Activated naive CD4-positive, alpha-beta T cell treated with anti-CD3 and anti-CD28 coated beads, Interleukin-2, amount 50 U/mL, for 24 hours (primary cell): ENCODE results near the gene NOVA1.

Experiments
- H3K27ac Mint-ChIP-seq: one replicate; pipeline ENCODE4 v1.8.0; 2021; ENCODE audit warnings: mild to moderate bottlenecking, mixed read lengths
- H3K27me3 Mint-ChIP-seq: one replicate; pipeline ENCODE4 v1.8.0; 2021; ENCODE audit warnings: mixed read lengths
- H3K36me3 Mint-ChIP-seq: one replicate; pipeline ENCODE4 v1.8.0; 2021; ENCODE audit warnings: mixed read lengths
- H3K4me1 Mint-ChIP-seq: one replicate; pipeline ENCODE4 v1.8.0; 2021; ENCODE audit warnings: mixed read lengths
- H3K4me3 Mint-ChIP-seq: one replicate; pipeline ENCODE4 v1.8.0; 2021; ENCODE audit warnings: mild to moderate bottlenecking, mixed read lengths
- H3K9me3 Mint-ChIP-seq: one replicate; pipeline ENCODE4 v1.8.0; 2021; ENCODE audit warnings: mixed read lengths

Gene NOVA1

DNA sequence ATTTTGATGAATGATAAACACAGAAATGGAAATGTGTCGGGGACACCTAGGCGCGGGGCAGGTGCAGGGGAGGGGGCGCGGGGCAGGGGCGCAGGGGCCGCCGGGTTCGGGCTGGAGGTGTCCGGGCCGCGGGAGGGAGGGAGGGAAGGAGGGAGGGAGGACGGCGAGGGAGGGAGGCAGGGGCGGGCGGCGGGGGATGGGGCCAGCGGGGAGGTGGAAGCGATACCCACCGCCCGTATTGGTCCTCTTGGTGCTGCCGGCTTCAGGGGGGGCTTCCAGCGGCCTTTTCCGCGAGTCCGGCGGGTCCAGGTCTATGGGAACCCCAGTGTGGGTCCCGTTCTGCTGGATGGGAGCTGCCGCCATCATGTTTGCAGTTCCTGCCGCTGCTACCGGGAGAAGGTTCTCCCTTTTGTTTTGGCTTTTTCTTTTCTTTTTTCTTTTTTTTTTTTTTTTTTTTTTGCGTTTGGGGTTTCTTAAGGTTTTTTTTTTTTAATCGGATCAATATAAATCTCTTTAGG is 703 bp downstream of the NOVA1 start:
- Mint-ChIP-seq H3K9me3 (no peaks in the 10 kb centered on the region), H3K27me3 (peaks cover 34% of the 10 kb centered on the region), H3K27ac (no peak overlapping the region), H3K4me3 (no peak overlapping the region), H3K36me3 (no peaks in the 10 kb centered on the region), H3K4me1 (no peaks in the 10 kb centered on the region)

DNA sequence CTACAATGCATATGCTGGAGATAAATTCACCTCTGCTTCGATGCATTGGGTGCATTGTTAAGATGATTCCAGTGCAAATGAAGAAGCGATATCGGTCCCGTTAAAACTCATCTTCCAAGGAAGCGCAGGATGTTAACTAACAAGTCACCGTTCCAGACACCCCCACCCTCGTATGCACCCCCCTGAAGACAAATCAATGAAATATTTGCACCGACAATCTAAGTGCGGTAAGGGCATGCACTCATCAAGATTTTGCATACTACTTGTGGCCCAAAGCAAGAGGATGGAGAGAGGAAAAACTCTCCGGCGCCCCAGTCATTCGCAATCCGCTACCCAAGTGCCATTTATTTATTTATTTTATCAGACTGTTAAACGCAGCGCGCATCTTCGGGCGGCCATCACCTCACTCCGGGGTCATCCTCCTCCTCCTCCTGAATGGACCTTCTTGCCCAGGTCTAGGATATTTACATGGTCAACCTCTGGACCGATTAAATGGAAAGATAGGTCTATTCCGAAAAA is 1.2 kb downstream of the NOVA1 start:
- no peak overlapping the region for H3K4me3 Mint-ChIP-seq
- H3K27ac Mint-ChIP-seq, result no peak overlapping the region
- H3K27me3 Mint-ChIP-seq, result peaks cover 34% of the 10 kb centered on the region
- no peaks in the 10 kb centered on the region for H3K36me3 Mint-ChIP-seq
- no peaks in the 10 kb centered on the region for H3K4me1 Mint-ChIP-seq
- no peaks in the 10 kb centered on the region for H3K9me3 Mint-ChIP-seq

DNA sequence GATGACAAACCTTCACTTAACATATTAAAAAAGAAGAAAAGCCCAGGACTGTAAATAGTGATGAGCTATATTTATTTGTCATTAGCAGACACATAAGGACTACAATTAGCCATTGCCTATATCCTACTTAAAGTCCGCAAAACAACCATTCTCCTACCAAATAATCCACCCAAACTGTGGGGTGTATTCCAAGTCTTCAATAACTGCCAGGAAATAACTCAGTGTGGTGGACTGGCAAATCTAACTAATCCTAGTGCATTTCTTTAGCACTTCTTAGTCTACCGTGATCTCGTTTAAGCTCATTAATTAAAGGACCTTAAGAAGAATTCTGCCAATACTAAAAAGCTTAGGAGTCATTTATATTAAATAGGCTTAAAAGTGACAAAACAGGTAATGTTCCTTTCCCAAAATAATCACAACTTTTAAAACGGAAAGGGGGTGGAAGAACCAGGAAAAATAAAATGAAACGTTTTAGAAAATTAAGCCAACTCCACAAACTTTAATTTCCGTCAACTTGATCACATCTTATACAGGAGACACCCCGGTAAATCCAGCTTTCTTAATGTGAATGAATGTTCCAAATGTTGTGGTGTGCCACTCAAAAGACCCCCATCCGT is 1.8 kb downstream of the NOVA1 start:
- Mint-ChIP-seq H3K4me3 (no peak overlapping the region), H3K36me3 (no peaks in the 10 kb centered on the region), H3K9me3 (no peaks in the 10 kb centered on the region), H3K27ac (no peak overlapping the region), H3K4me1 (no peaks in the 10 kb centered on the region), H3K27me3 (peaks cover 34% of the 10 kb centered on the region)

DNA sequence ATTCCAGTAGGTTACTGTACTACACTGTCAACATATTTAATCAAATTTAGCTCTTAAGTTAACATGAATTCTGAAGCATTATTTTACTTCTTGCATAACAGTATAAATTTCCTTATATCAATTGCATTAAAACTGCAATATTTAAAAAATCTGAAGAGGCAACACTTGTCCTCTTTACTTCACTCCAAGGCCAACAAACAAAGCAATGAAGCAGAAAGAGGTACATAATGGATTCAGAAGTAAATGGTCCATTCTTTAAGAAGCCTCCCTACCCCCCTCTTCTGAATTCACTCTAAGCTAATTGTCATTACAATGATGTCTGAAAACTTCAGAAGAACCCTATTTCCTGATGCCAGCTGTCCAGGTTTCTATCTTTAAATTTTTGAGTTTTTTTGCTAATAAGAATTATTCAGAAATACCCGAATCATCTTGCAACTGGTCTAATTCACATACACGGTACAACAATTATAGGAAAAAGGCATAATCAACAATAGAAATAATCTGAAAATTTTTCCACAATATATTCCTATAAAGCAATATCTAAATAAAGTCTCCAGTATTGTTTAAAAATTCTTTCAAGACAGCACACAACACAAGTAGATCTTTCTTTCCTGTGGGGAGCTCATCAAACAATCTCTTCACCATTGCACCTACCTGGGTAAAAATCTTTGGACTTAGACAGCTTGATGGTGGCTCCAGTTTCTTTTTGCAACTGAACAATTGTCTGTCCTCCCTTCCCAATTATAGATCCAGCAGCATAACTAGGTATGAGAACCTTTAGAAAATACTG is 2.9 kb downstream of the NOVA1 start:
- no peaks in the 10 kb centered on the region for H3K9me3 Mint-ChIP-seq

DNA sequence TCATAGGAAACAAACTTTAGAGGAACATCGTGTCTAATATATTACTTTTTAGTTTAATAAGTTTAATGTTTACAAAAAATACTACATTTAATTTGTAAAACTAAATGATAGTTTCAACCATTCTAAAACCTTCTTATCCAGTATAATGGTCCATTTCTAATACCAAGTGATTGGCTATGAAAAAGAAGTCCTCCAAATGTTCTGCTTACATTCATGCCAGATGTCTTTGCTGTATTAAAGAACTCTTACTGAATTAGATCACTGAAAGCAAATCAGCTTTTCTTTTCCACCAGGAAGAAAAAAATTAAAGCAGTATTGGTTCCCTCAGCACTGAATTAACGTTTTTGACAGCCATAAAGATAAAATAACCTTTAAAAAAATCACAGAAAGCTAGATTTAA is 3.7 kb downstream of the NOVA1 start:
- H3K4me1 Mint-ChIP-seq, result no peaks in the 10 kb centered on the region
- no peak overlapping the region for H3K4me3 Mint-ChIP-seq
- no peaks in the 10 kb centered on the region for H3K9me3 Mint-ChIP-seq
- H3K27ac Mint-ChIP-seq, result no peak overlapping the region
- H3K36me3 Mint-ChIP-seq, result no peaks in the 10 kb centered on the region
- H3K27me3 Mint-ChIP-seq, result peaks cover 23% of the 10 kb centered on the region

More for the DNA sequence above, 2.9 kb downstream of the NOVA1 start:
- Mint-ChIP-seq H3K4me3 (no peak overlapping the region), H3K36me3 (no peaks in the 10 kb centered on the region), H3K4me1 (no peaks in the 10 kb centered on the region), H3K27me3 (peaks cover 30% of the 10 kb centered on the region), H3K27ac (no peak overlapping the region)

DNA sequence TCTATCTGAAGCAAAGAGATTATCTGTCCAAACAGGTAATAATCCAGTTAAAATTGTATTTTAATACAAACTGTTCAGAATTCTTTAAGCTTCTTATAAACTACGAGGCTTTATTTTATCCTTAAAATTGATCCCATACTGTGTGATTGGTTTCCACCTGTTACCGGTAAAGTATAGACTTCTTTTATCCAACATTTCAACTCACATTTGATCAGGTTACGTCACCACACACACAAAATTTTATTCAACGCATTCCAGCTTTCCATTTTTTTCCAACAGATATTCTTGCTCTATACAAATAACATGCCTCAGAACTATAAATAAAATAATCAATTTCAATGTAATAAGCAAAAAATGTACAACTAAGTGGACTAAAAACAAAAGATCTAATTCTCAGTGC is 4.5 kb downstream of the NOVA1 start:
- H3K36me3 Mint-ChIP-seq, result no peaks in the 10 kb centered on the region
- no peaks in the 10 kb centered on the region for H3K4me1 Mint-ChIP-seq

DNA sequence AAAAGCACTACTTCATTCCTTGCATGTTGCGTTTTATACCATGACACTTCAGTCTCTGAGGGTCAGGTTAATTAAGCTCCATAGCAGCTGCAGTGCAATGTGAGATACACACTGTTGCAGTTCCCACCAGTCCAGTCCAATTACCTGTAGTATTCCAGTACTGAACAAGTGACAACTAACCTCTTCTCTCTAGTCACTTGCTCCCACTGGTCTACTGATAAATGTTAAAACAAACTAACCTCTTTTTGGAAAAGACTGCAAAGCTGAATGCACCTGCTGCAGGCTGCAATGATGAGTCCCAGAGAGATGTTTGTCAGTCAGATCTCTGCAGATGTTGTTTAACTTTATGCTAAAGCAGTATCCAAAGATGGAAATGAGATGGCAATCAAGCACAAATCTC is 7.9 kb downstream of the NOVA1 start:
- Mint-ChIP-seq H3K27me3 (no peaks in the 10 kb centered on the region), H3K9me3 (no peaks in the 10 kb centered on the region), H3K27ac (no peak overlapping the region), H3K4me3 (no peak overlapping the region), H3K4me1 (no peaks in the 10 kb centered on the region), H3K36me3 (no peaks in the 10 kb centered on the region)

More for the DNA sequence above, 4.5 kb downstream of the NOVA1 start:
- Mint-ChIP-seq H3K9me3 (no peaks in the 10 kb centered on the region), H3K27me3 (peaks cover 15% of the 10 kb centered on the region), H3K27ac (no peak overlapping the region), H3K4me3 (no peak overlapping the region)

DNA sequence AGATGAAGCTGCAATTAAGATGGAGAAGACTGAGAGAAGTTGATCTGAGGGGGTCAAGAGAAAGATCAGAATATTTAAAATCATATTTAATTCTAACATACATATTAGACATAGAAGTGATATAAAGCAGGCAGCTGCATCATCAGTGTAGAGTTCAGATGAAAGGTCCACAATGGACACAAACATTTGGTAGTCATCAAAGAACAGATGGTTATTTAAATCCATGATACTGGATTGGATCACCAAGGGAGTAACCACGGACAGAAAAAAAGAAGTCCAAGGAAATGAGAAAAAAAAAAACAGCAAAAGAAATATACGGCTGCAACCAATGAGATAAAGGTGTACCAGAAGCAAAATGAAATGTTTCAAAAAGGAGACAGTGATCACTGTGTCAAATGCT is 20.1 kb downstream of the NOVA1 start:
- H3K27me3 Mint-ChIP-seq, result no peaks in the 10 kb centered on the region
- H3K27ac Mint-ChIP-seq, result no peak overlapping the region
- H3K9me3 Mint-ChIP-seq, result peaks cover 7% of the 10 kb centered on the region
- no peak overlapping the region for H3K4me3 Mint-ChIP-seq
- H3K36me3 Mint-ChIP-seq, result no peaks in the 10 kb centered on the region
- no peaks in the 10 kb centered on the region for H3K4me1 Mint-ChIP-seq

DNA sequence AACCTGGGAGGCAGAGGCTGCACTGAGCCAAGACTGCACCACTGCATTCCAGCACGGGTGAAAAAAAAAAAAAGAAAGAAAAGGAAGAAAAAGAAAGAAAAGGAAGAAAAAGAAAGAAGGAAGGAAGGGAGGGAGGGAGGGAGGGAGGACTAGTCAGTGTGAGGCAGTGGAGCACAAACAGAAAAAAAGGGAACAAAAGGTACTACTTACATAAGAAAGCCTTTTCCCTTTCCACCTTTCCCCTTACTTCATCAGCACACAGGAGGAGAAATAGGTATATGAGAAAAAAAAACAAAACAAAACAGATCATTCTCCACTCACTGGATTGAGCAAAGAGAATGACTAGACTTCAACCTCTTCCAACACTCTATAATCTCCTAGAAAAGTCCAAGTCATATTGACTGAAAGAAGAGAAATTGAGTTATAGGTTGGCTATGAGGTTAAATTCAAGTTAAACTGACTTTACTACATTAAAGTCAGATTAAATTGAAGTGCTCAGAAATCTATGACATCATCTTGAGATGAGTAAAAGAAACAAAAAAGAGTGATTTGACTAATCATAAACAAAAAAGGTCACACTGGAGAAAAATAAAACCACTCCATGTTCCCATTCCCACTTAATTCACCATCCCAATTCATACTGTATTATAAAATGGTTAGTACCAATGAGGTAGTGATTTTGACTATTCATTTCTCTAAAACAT is 43.6 kb downstream of the NOVA1 start:
- H3K36me3 Mint-ChIP-seq, result no peaks in the 10 kb centered on the region
- H3K27me3 Mint-ChIP-seq, result no peaks in the 10 kb centered on the region
- H3K4me3 Mint-ChIP-seq, result no peak overlapping the region
- peaks cover 13% of the 10 kb centered on the region for H3K9me3 Mint-ChIP-seq
- H3K27ac Mint-ChIP-seq, result no peak overlapping the region
- H3K4me1 Mint-ChIP-seq, result no peaks in the 10 kb centered on the region

DNA sequence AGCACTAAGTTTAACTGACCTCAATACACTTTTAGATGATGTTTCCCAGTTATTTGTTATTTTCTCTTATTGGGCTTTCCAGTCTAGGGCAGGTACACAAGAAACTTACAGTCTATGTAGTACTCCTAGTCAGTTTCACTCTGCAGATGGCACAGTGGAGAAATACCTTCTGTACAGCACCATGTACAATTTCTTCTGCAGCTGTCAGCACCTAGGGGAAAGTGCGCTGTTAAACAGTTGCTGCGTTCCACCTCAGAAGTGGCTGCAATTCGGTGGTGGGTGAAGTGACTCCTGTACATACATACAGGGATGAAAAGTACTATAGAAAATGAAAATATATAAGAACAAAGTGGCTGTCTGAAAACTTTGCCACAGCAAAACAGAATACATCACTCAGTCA is 48.3 kb downstream of the NOVA1 start:
- no peak overlapping the region for H3K27ac Mint-ChIP-seq
- no peaks in the 10 kb centered on the region for H3K4me1 Mint-ChIP-seq
- H3K36me3 Mint-ChIP-seq, result no peaks in the 10 kb centered on the region
- H3K4me3 Mint-ChIP-seq, result no peak overlapping the region
- H3K9me3 Mint-ChIP-seq, result no peaks in the 10 kb centered on the region
- H3K27me3 Mint-ChIP-seq, result no peaks in the 10 kb centered on the region

DNA sequence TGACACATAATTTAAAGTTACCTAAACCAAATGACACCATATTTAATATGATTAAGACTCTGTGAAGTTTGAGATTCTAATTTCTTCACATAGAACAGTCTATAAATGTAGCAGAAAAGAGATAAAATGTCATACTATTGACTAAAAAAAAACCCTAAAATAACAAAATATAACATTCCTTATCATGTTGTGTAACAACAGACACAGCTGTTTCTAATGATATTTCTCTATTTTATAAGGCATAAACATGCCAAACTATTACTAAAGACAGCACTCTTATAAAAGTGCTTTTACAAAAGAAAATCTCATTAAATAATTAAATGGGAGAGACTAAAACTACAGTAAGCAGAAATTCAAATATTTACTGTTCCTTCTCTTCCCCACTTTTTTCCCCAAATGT is 49.4 kb downstream of the NOVA1 start:
- no peaks in the 10 kb centered on the region for H3K9me3 Mint-ChIP-seq
- H3K4me3 Mint-ChIP-seq, result no peak overlapping the region
- no peaks in the 10 kb centered on the region for H3K36me3 Mint-ChIP-seq
- H3K27ac Mint-ChIP-seq, result no peak overlapping the region
- no peaks in the 10 kb centered on the region for H3K4me1 Mint-ChIP-seq
- no peaks in the 10 kb centered on the region for H3K27me3 Mint-ChIP-seq

DNA sequence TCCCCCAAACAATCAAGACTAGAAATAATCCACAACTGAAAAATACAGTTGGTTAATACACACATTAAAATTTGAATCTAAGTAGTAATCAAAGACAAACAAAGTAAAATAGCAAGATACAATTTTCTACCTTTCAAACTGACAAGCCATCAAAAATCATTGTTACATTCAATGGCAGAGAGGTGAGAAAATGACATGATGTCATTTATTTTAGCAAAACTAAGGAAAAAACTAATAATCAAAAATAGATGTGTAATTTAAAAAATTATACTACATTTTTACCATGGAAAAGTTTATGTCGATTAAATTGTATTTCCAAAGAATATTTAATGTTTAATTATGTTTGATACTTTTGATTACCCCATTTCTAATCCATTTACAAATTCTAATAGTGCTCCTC is 59.7 kb downstream of the NOVA1 start:
- no peaks in the 10 kb centered on the region for H3K27me3 Mint-ChIP-seq
- H3K9me3 Mint-ChIP-seq, result peaks cover 11% of the 10 kb centered on the region
- no peak overlapping the region for H3K4me3 Mint-ChIP-seq
- H3K4me1 Mint-ChIP-seq, result no peaks in the 10 kb centered on the region
- H3K27ac Mint-ChIP-seq, result no peak overlapping the region
- H3K36me3 Mint-ChIP-seq, result no peaks in the 10 kb centered on the region

DNA sequence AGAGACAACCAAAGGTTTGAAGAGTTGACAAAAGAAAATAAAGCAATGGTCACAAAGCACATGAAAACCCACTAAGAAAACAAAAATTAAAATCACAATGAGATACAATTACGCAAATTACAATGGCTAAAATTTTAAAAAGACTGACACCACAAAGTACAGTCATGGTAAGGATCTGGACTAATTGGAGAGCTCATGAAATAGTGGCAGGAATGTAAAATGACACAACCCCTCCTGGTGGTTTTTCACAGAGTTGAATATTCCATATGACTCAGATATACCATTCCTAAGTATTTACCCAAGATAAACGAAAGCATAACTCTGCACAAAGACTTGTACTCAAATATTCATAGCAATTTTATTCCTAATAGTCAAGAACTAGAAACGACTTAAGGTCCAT is 65.9 kb downstream of the NOVA1 start:
- Mint-ChIP-seq H3K4me3 (no peak overlapping the region), H3K4me1 (no peaks in the 10 kb centered on the region), H3K9me3 (peaks cover 5% of the 10 kb centered on the region), H3K27me3 (no peaks in the 10 kb centered on the region), H3K36me3 (no peaks in the 10 kb centered on the region), H3K27ac (no peak overlapping the region)

DNA sequence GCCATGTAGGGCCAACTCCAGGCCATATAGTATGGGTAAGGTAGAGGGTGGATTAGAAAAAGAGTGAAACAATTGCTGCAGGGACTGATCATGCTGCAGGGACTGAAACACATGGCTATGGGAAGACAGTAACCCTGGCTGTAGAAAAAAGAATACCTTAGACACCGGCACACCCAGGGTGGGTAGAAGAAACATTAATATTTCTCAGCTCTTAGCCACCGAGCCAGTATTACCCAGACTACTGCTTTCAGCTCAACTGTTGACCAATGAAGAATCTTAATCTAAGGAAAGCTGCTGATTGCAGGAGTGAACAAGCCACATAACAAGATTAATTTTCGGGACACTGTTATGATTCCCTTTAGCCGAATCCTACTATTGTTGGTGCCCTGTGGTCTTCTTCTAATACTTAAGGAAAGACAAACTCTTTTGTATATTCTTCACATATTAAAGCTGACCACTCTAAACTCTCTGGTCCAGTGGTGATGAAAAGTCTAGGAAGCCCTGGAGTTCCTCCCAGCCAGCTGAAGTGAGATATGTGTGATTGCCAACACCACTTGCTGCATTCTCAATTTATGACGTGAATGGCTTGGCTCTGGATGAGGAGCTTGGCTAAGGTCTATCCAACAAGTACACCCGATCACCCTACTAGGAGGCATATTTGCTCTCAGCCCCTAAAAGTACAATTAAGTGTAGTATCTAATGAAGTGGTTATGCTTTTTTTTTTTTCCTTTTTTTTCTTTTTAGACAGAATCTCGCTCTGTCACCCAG is 69.2 kb downstream of the NOVA1 start:
- Mint-ChIP-seq H3K4me3 (no peak overlapping the region), H3K9me3 (peaks cover 9% of the 10 kb centered on the region), H3K27me3 (no peaks in the 10 kb centered on the region), H3K36me3 (no peaks in the 10 kb centered on the region), H3K4me1 (no peaks in the 10 kb centered on the region), H3K27ac (no peak overlapping the region)

DNA sequence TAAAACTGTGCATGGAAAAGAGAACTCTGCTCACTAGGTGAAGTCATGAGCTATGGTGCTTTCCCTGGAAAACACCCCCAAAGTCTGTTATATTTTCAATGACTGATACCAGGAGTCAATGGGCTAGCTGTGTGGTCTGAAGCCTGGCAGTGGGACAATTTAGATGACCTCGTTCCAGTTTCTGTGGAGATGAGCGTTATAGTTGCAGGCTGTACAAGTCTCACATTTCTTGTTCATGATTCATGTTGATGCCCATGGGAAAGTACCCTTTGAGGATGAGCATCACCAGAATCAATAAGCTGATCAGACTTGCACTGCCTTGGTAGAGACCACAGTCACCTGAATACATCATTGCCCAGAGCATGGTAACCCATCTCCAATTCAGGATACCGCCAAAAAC is 70.7 kb downstream of the NOVA1 start:
- Mint-ChIP-seq H3K4me1 (no peaks in the 10 kb centered on the region), H3K36me3 (no peaks in the 10 kb centered on the region), H3K9me3 (peaks cover 9% of the 10 kb centered on the region), H3K27ac (no peak overlapping the region), H3K4me3 (no peak overlapping the region), H3K27me3 (no peaks in the 10 kb centered on the region)
